Measurements from ENCODE around the gene CCBE1.

GRCh38 chr18:59454909-59455727 is 242.1 kb downstream of the CCBE1 start:
- TF ChIP-seq, protein P1, sequence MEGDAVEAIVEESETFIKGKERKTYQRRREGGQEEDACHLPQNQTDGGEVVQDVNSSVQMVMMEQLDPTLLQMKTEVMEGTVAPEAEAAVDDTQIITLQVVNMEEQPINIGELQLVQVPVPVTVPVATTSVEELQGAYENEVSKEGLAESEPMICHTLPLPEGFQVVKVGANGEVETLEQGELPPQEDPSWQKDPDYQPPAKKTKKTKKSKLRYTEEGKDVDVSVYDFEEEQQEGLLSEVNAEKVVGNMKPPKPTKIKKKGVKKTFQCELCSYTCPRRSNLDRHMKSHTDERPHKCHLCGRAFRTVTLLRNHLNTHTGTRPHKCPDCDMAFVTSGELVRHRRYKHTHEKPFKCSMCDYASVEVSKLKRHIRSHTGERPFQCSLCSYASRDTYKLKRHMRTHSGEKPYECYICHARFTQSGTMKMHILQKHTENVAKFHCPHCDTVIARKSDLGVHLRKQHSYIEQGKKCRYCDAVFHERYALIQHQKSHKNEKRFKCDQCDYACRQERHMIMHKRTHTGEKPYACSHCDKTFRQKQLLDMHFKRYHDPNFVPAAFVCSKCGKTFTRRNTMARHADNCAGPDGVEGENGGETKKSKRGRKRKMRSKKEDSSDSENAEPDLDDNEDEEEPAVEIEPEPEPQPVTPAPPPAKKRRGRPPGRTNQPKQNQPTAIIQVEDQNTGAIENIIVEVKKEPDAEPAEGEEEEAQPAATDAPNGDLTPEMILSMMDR (conservative IDR thresholded peaks at IDR 0.05) = no peak
- no peak for TF ChIP-seq ZFX (IDR thresholded peaks at IDR 0.05)

Measured in C4-2B (cell line).